SK-N-SH (cell line): ENCODE measurements around the gene TJP2. TPM values are rescaled to one million over a fixed set of nuclear protein-coding genes. Genes with fewer than 3 reads are reported as not detected.

ENCODE experiments used
- CTCF ChIA-PET: fragments of 300-600, 350-600 bp; formaldehyde crosslinking; extraction: SDS; loops from one replicate; lab custom pipeline; 2021; lab: Yijun Ruan, JAX
- POLR2A ChIA-PET: fragments of 350-600 bp; sonication (Branson Sonifier 250); formaldehyde crosslinking; extraction: SDS; loops from one replicate; lab custom pipeline; 2020; ENCODE audit warnings: antibody characterized with exemption, inconsistent platforms; lab: Yijun Ruan, JAX
- DNase-seq: peaks from one replicate; pipeline ENCODE4 v3.0.0; 2012
- H2AFZ ChIP-seq: fragments of 200-600 bp; sonication (generic); 2 replicates; pipeline ENCODE4 v1.8.1; 2016; ENCODE audit warnings: antibody characterized with exemption, mild to moderate bottlenecking, low read depth
- H3F3A ChIP-seq: fragments of 200-600 bp; sonication (generic); replicated peaks from 2 replicates; pipeline ENCODE3; 2016; ENCODE audit warnings: antibody characterized with exemption, mild to moderate bottlenecking; ENCODE audit not compliant: insufficient read depth
- H3K27ac ChIP-seq, 2 experiments: fragments of 200-500 bp in 1 of 2; fragments of 200-600 bp in 1 of 2; sonication (Bioruptor generic) in 1 of 2; sonication (generic), shearing (Covaris generic) in 1 of 2; 2 replicates each; pipeline versions ENCODE4 v1.5.1 to v1.6.1; 2014 to 2016; ENCODE audit warnings: low read depth in 2 of 2, inconsistent platforms in 1 of 2, low read length in 1 of 2, mild to moderate bottlenecking in 1 of 2, mixed read lengths in 1 of 2
- H3K27me3 ChIP-seq: fragments of 200-600 bp; sonication (generic), shearing (Covaris generic); 2 replicates; pipeline ENCODE4 v1.6.1; 2016; ENCODE audit warnings: mixed run types; ENCODE audit not compliant: insufficient read depth
- H3K36me3 ChIP-seq, 2 experiments: fragments of 200-500 bp in 1 of 2; fragments of 200-600 bp in 1 of 2; sonication (Bioruptor generic) in 1 of 2; sonication (generic) in 1 of 2; replicated peaks in 1 of 2; 2 replicates each; pipeline versions ENCODE3 to v1.5.1; 2014 to 2016; ENCODE audit warnings: low read length in 1 of 2, mild to moderate bottlenecking in 1 of 2; ENCODE audit not compliant: insufficient read depth in 2 of 2, control insufficient read depth in 1 of 2
- H3K4me1 ChIP-seq, 2 experiments: fragments of 200-500 bp in 1 of 2; fragments of 200-600 bp in 1 of 2; sonication (Bioruptor generic) in 1 of 2; sonication (generic), shearing (Covaris generic) in 1 of 2; 2 replicates each; pipeline versions ENCODE4 v1.5.1 to v1.6.1; 2014 to 2016; ENCODE audit warnings: low read depth in 1 of 2, low read length in 1 of 2, mixed run types in 1 of 2; ENCODE audit not compliant: insufficient read depth in 2 of 2, control insufficient read depth in 1 of 2
- H3K4me2 ChIP-seq: fragments of 200-600 bp; sonication (generic), shearing (Covaris generic); 2 replicates; pipeline ENCODE4 v1.6.1; 2017; ENCODE audit warnings: mixed run types
- H3K4me3 ChIP-seq, 2 experiments: fragments of 200-500 bp in 1 of 2; fragments of 200-600 bp in 1 of 2; sonication (Bioruptor generic) in 1 of 2; sonication (generic), shearing (Covaris generic) in 1 of 2; 2 replicates each; pipeline versions ENCODE4 v1.5.1 to v1.8.1; 2014 to 2016; ENCODE audit warnings: low read depth in 2 of 2, inconsistent platforms in 1 of 2, low read length in 1 of 2, mild to moderate bottlenecking in 1 of 2, mixed read lengths in 1 of 2, moderate library complexity in 1 of 2
- H3K79me2 ChIP-seq: fragments of 200-600 bp; sonication (generic); 2 replicates; pipeline ENCODE4 v1.8.1; 2017; ENCODE audit warnings: mild to moderate bottlenecking; ENCODE audit not compliant: insufficient read depth
- H3K9ac ChIP-seq: fragments of 200-600 bp; sonication (generic); 2 replicates; pipeline ENCODE4 v1.6.1; 2017; ENCODE audit warnings: mixed run types
- H3K9me2 ChIP-seq: fragments of 200-600 bp; sonication (generic); 2 replicates; pipeline ENCODE4 v1.6.1; 2017; ENCODE audit warnings: mixed run types
- H3K9me3 ChIP-seq: fragments of 200-600 bp; sonication (generic); 2 replicates; pipeline ENCODE4 v1.6.1; 2017; ENCODE audit warnings: mixed run types, mild to moderate bottlenecking, moderate library complexity
- H4K20me1 ChIP-seq: fragments of 200-600 bp; sonication (generic); 2 replicates; pipeline ENCODE4 v1.6.1; 2017; ENCODE audit warnings: mild to moderate bottlenecking, mixed run types; ENCODE audit not compliant: insufficient read depth
- ELF1 ChIP-seq: IDR thresholded peaks from 2 replicates; pipeline ENCODE4 v1.4.0; 2012
- MXI1 ChIP-seq: IDR thresholded peaks from 2 replicates; pipeline ENCODE4 v1.6.1; 2012; ENCODE audit warnings: mild to moderate bottlenecking, low read depth, low read length, improper control_type of control experiment
- NRF1 ChIP-seq: IDR thresholded peaks from 2 replicates; pipeline ENCODE4 v1.6.1; 2012; ENCODE audit warnings: low read depth, mild to moderate bottlenecking, low read length
- POLR2AphosphoS5 ChIP-seq: IDR thresholded peaks from 2 replicates; pipeline ENCODE4 v1.6.1; 2012; ENCODE audit warnings: low read depth, low read length
- USF1 ChIP-seq: IDR thresholded peaks from 2 replicates; pipeline ENCODE4 v1.4.0; 2012; ENCODE audit warnings: low read depth, borderline replicate concordance
- YY1 ChIP-seq: IDR thresholded peaks from 2 replicates; pipeline ENCODE4 v1.4.0; 2012; ENCODE audit warnings: low read depth, mild to moderate bottlenecking
- WGBS: methylation state at CpG from one replicate; pipeline ENCODE4 v1.1.6; 2017; ENCODE audit warnings: low lambda C conversion rate; 5-methylcytosine and 5-hydroxymethylcytosine counted together
- polyA plus RNA-seq, 3 experiments: library from polyadenylated mRNA; depleted of rRNA; stranded (reverse); fragments of >200 nt; gene quantifications; 2 replicates each; pipeline ENCODE4 v1.2.3, GENCODE V29; 2012
- TF ChIP-seq, protein P1 (sequence below): fragments of 150-350 bp; IDR thresholded peaks from 2 replicates; pipeline ENCODE4 v1.6.1; 2016; ENCODE audit warnings: mild to moderate bottlenecking, low read depth, low read length

TJP2 gene
- polyA plus RNA-seq, 1 of the 3 experiments (the other 2 are of a cell fraction), result 17.7 TPM

GRCh38 chr9:69250681-69251080 lies 76.6 kb downstream of the TJP2 start:
- POLR2A ChIA-PET, result no interaction called here
- no peak overlapping the region for H3K4me3 ChIP-seq
- H3K79me2 ChIP-seq, result no peaks in the 10 kb centered on the region
- H3K9me3 ChIP-seq, result no peaks in the 10 kb centered on the region
- no peaks in the 10 kb centered on the region for H3K9me2 ChIP-seq
- CTCF ChIA-PET, result interaction anchor here (2.0 kb wide), 1 partner anchor 27 kb away, joined by 5 read pairs; no protein-coding TSS in a partner anchor
- H3K4me1 ChIP-seq, result no peaks in the 10 kb centered on the region
- H3K9ac ChIP-seq, result no peak overlapping the region
- H3K27me3 ChIP-seq, result no peaks in the 10 kb centered on the region
- H4K20me1 ChIP-seq, result no peaks in the 10 kb centered on the region
- no peak overlapping the region for H2AFZ ChIP-seq
- WGBS, result 77% methylated on average over 3 of the region's 3 CpGs
- peaks cover 40% of the 10 kb centered on the region in 2 experiments for H3K36me3 ChIP-seq
- no peak overlapping the region for H3K27ac ChIP-seq
- TF ChIP-seq, protein P1, sequence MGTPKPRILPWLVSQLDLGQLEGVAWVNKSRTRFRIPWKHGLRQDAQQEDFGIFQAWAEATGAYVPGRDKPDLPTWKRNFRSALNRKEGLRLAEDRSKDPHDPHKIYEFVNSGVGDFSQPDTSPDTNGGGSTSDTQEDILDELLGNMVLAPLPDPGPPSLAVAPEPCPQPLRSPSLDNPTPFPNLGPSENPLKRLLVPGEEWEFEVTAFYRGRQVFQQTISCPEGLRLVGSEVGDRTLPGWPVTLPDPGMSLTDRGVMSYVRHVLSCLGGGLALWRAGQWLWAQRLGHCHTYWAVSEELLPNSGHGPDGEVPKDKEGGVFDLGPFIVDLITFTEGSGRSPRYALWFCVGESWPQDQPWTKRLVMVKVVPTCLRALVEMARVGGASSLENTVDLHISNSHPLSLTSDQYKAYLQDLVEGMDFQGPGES, result no peak
- no peak for TF ChIP-seq USF1
- no peak overlapping the region for H3K4me2 ChIP-seq
- no peaks in the 10 kb centered on the region for H3F3A ChIP-seq
- DNase-seq, result no peak

DNA sequence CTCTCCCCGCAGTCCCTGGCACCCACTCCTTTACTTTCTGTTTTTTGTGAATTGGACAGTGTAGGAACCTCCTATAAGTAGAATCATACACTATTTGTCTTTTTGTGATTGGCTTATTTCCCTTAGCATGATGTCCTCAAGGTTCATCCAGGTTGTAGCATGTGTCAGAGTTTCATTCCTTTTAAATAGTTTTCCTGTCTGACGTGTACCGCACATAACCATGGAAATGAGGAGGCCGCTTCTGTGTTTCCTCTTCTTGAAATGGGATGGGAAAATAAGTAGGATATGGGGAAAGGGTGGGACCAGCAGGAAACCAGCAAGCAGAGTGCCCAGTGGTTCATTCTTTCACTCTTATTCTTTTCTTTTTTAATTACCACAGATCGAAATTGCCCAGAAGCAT lies 78.4 kb downstream of the TJP2 start:
- Histone ChIP-seq H3F3A (no peaks in the 10 kb centered on the region), H3K9me3 (no peaks in the 10 kb centered on the region), H3K79me2 (no peaks in the 10 kb centered on the region), H3K4me1 (no peaks in the 10 kb centered on the region), H3K9me2 (no peaks in the 10 kb centered on the region), H4K20me1 (no peaks in the 10 kb centered on the region), H3K9ac (no peak overlapping the region), H3K4me3 (no peak overlapping the region), H3K36me3 (peaks cover 22 to 29% of the 10 kb centered on the region in 2 experiments), H2AFZ (no peak overlapping the region), H3K4me2 (no peak overlapping the region), H3K27me3 (no peaks in the 10 kb centered on the region), H3K27ac (no peak overlapping the region)
- TF ChIP-seq NRF1 (no peak), YY1 (no peak), ELF1 (no peak)
- ChIA-PET POLR2A (no interaction called here), CTCF (no interaction called here)
- whole genome bisulfite sequencing, result 91% methylated on average over 5 of the region's 5 CpGs
- DNase-seq, result no peak

DNA sequence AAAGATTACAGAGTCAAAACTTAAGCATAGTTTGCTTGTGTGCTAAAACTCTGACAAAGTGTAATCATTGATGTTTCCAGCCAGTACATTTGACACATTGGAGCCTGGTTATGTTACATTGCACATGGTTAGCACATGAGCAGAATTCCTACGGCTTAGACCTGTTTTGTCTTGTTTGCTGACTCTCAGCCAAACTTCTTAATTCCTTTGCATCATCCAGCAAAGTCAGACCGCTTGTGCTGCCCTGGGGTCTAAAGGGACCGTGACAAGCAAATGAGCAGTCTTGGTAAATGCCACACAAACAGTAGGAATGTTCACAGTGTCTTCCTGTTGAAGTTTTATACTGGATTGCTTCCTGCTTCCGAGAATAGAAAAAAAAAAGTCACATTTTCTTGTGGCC lies 79.0 kb downstream of the TJP2 start:
- Histone ChIP-seq H3K9ac (no peak overlapping the region), H2AFZ (no peak overlapping the region), H3K9me3 (no peaks in the 10 kb centered on the region), H3K4me1 (no peaks in the 10 kb centered on the region), H3K9me2 (no peaks in the 10 kb centered on the region), H3K36me3 (peaks cover 21 to 24% of the 10 kb centered on the region in 2 experiments), H3K4me3 (no peak overlapping the region), H3K27me3 (no peaks in the 10 kb centered on the region), H3K4me2 (no peak overlapping the region), H3F3A (no peaks in the 10 kb centered on the region), H3K27ac (no peak overlapping the region), H4K20me1 (no peaks in the 10 kb centered on the region), H3K79me2 (no peaks in the 10 kb centered on the region)
- ChIA-PET CTCF (interaction anchor here (1.1 kb wide), 1 partner anchor 8 kb away, joined by 5 read pairs; no protein-coding TSS in a partner anchor), POLR2A (no interaction called here)
- no peak for DNase-seq
- WGBS, result 87% methylated on average over 4 of the region's 4 CpGs
- TF ChIP-seq MXI1 (no peak), YY1 (no peak), POLR2AphosphoS5 (no peak)
